Endothelial cell (in vitro differentiated cells): Measurements from ENCODE around the gene SUZ12. TPM values are rescaled to one million over a fixed set of nuclear protein-coding genes. Genes with fewer than 3 reads are reported as not detected.
A peak's percentile ranks its signal among the peaks of the same experiment; 100 is the strongest.
"Not testable (repeated sequence)": the region's sequence is repeated elsewhere in the genome, so short reads cannot be mapped to it uniquely, and the experiment has no call there.

Source experiments
- DNase-seq: peaks from one replicate; pipeline ENCODE4 v3.0.0; 2021; ENCODE audit warnings: low spot score
- H3K27ac Mint-ChIP-seq: one replicate; pipeline ENCODE4 v1.8.0; 2021; ENCODE audit warnings: mixed read lengths, inconsistent platforms; ENCODE audit not compliant: unreplicated experiment
- H3K27me3 Mint-ChIP-seq: one replicate; pipeline ENCODE4 v1.8.0; 2021; ENCODE audit warnings: mild to moderate bottlenecking, moderate library complexity, mixed read lengths, inconsistent platforms; ENCODE audit not compliant: unreplicated experiment
- H3K36me3 Mint-ChIP-seq: one replicate; pipeline ENCODE4 v1.8.0; 2021; ENCODE audit warnings: mild to moderate bottlenecking, low read depth, mixed read lengths, inconsistent platforms; ENCODE audit not compliant: unreplicated experiment
- H3K4me1 Mint-ChIP-seq: one replicate; pipeline ENCODE4 v1.8.0; 2021; ENCODE audit warnings: mild to moderate bottlenecking, mixed read lengths, inconsistent platforms; ENCODE audit not compliant: unreplicated experiment
- H3K4me3 Mint-ChIP-seq: one replicate; pipeline ENCODE4 v1.8.0; 2021; ENCODE audit warnings: mild to moderate bottlenecking, mixed read lengths, inconsistent platforms; ENCODE audit not compliant: unreplicated experiment
- H3K9me3 Mint-ChIP-seq: one replicate; pipeline ENCODE4 v1.8.0; 2021; ENCODE audit warnings: mixed read lengths, inconsistent platforms; ENCODE audit not compliant: unreplicated experiment
- total RNA-seq: library from RNA; stranded (reverse); fragmentation: NEBNext Ultra II Directional; extraction: Animal tissue kit (Norgen Biotek cat#: 25700); gene quantifications from one replicate; pipeline ENCODE4 v1.2.1, GENCODE V29; 2021; ENCODE audit not compliant: unreplicated experiment
- TF ChIP-seq, protein P1 (sequence below): fragments of 200-600 bp; sonication (generic); IDR thresholded peaks from one replicate; pipeline ENCODE4 v1.5.0; 2021; ENCODE audit warnings: antibody characterized with exemption; ENCODE audit not compliant: unreplicated experiment

The SUZ12 gene
- total RNA-seq, 1 donor from 2014 or later: 18.3 TPM

DNA sequence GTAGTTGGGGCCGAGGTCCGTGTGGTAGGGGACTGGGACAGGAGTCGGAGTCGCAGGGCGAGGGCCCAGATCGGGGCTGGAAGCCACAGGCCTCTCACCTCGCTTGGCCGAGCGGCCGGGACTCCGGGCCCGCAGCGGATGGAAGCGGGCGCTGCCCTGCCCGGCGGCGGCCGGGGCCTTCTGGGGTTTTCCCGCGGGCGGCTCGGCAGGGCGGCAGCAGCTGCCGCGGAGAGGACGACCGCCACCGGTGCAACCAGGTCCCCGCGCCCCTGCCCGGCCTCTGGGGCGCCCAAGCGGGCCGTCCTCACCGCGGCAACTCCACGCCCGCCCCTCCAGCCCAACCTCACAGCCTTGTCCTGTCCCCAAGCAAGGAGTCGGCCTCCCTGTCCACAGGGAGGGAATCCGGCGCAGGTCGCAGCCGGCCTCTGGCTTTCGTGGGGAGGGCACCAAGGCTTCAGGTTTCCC is 19.7 kb upstream of the SUZ12 start:
- Mint-ChIP-seq H3K9me3 (no peaks in the 10 kb centered on the region), H3K36me3 (no peaks in the 10 kb centered on the region), H3K27me3 (peaks cover 1% of the 10 kb centered on the region), H3K4me1 (no peaks in the 10 kb centered on the region), H3K4me3 (no peak overlapping the region), H3K27ac (no peak overlapping the region)
- TF ChIP-seq, protein P1, sequence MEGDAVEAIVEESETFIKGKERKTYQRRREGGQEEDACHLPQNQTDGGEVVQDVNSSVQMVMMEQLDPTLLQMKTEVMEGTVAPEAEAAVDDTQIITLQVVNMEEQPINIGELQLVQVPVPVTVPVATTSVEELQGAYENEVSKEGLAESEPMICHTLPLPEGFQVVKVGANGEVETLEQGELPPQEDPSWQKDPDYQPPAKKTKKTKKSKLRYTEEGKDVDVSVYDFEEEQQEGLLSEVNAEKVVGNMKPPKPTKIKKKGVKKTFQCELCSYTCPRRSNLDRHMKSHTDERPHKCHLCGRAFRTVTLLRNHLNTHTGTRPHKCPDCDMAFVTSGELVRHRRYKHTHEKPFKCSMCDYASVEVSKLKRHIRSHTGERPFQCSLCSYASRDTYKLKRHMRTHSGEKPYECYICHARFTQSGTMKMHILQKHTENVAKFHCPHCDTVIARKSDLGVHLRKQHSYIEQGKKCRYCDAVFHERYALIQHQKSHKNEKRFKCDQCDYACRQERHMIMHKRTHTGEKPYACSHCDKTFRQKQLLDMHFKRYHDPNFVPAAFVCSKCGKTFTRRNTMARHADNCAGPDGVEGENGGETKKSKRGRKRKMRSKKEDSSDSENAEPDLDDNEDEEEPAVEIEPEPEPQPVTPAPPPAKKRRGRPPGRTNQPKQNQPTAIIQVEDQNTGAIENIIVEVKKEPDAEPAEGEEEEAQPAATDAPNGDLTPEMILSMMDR: no peak
- peak; percentile 3 for DNase-seq

DNA sequence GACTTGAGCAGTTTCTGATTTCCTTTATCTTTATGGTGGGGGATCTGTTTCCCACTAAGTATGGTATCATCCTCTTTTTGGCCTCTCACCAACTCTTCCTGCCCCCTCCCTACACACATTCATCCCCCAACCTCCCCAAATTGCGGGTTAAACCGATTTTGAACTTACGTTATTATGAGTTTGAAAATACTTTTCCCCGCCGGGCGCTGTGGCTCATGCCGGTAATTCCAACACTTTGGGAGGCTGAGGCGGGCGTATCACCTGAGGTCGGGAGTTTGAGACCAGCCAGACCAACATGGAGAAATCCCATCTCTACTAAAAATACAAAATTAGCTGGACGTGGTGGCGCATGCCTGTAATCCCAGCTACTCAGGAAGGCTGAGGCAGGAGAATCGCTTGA is 19.1 kb upstream of the SUZ12 start:
- not testable (repeated sequence) for DNase-seq, H3K27me3 Mint-ChIP-seq, H3K36me3 Mint-ChIP-seq, H3K9me3 Mint-ChIP-seq, H3K4me3 Mint-ChIP-seq, H3K4me1 Mint-ChIP-seq, H3K27ac Mint-ChIP-seq

DNA sequence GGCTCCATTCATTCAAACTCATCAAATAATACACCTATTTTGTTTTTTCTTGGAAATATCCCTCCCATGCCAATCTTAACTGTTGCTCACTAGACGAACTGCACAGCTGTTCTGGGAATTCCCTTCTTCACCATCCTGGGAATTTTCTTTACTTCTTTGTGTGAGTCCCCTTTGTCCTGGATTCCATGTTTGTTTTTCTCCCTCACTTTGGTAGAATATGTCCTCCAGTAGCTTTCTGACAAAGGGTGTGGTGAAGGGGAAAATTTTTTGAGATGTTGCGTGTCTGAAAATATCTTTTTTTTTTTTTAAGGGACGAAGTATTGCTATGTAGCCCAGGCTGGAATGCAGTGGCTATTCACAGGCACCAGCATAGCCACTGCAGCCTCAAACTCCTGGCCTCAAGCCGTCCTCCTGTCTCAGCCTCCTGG is 18.1 kb upstream of the SUZ12 start:
- no peaks in the 10 kb centered on the region for H3K36me3 Mint-ChIP-seq
- no peaks in the 10 kb centered on the region for H3K9me3 Mint-ChIP-seq
- no peak overlapping the region for H3K27ac Mint-ChIP-seq
- DNase-seq: no peak
- no peaks in the 10 kb centered on the region for H3K4me1 Mint-ChIP-seq
- TF ChIP-seq, protein P1: no peak
- no peak overlapping the region for H3K4me3 Mint-ChIP-seq
- peaks cover 1% of the 10 kb centered on the region for H3K27me3 Mint-ChIP-seq

DNA sequence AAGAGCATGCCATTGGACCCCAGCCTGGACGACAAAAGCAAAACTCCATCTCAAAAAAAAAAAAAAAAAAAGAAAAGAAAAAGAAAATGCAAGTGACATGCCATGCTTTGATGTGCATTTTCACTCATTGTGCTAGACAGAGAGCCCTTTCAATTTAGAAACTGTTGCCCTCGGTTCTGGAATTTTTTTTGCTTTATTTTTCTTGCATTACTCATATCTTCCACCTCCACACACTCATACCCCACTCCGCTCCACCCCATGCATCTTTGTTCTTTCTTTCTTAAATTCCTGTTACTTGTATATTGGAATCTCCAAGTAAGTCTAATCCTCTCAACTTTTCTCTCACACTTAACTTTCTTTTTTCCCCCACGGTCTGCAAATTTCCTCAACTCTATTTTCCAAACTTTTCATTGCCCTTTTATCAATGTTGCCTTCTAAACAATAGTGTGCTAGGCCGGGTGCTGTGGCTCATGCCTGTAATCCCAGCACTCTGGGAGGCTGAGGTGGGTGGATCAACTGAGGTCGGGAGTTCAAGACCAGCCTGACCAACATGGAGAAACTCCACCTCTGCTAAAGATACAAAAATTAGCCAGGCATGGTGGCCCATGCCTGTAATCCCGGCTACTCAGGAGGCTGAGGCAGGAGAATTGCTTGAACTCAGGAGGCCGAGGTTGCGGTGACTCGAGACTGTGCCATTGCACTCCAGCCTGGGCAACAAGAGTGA is 16.8 kb upstream of the SUZ12 start:
- DNase-seq: no peak
- H3K4me1 Mint-ChIP-seq: no peaks in the 10 kb centered on the region
- H3K9me3 Mint-ChIP-seq: no peaks in the 10 kb centered on the region
- TF ChIP-seq, protein P1: no peak
- H3K4me3 Mint-ChIP-seq: no peak overlapping the region
- H3K36me3 Mint-ChIP-seq: no peaks in the 10 kb centered on the region
- peaks cover 1% of the 10 kb centered on the region for H3K27me3 Mint-ChIP-seq
- H3K27ac Mint-ChIP-seq: no peak overlapping the region

DNA sequence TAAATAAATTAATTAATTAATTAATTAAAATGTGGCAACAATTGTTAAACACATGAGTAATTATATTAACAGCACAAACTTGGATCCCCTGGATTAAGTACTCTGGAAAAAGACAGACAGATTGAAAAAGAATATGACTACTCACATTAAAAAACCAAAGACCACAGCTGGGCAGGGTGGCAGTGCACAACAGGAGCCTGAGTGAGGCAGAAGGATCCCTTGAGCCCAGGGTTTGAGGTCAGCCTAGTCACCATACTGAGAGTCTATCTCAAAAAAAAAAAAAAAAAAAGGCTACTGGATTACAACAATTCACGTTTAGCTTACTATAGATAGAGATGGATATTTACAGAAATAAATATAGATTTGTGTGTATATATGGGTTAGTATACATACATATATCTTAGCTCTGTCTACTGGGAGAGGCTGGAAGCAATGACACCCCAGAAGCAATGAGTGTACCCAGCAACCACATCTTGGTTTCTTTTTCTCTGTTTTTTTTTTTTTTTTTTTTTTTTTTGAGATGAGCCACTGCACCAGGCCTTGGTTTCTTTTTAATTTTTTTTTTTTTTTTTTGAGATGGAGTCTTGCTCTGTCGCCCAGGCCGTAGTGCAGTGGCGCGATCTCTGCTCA is 10.6 kb upstream of the SUZ12 start:
- no peaks in the 10 kb centered on the region for H3K9me3 Mint-ChIP-seq
- H3K27me3 Mint-ChIP-seq: no peaks in the 10 kb centered on the region
- no peaks in the 10 kb centered on the region for H3K4me1 Mint-ChIP-seq
- no peak overlapping the region for H3K4me3 Mint-ChIP-seq
- TF ChIP-seq, protein P1: no peak
- no peak for DNase-seq
- no peaks in the 10 kb centered on the region for H3K36me3 Mint-ChIP-seq
- H3K27ac Mint-ChIP-seq: no peak overlapping the region
